Left ventricle myocardium inferior (tissue), 1 donor: ENCODE data around the gene CALHM5. TPM values are rescaled to one million over a fixed set of nuclear protein-coding genes. Genes with fewer than 3 reads are reported as not detected.
"Not testable (repeated sequence)": the region's sequence is repeated elsewhere in the genome, so short reads cannot be mapped to it uniquely, and the experiment has no call there.

Source experiments
- DNase-seq: peaks from one replicate; pipeline ENCODE4 v3.0.0-alpha.2; 2020
- H3K27ac ChIP-seq: fragments of 200-600 bp; replicated peaks from 2 replicates; pipeline ENCODE4 v1.8.0; 2021
- H3K27me3 ChIP-seq: fragments of 200-600 bp; 2 replicates; pipeline ENCODE4 v1.8.0; 2021; ENCODE audit warnings: low read depth
- H3K36me3 ChIP-seq: fragments of 200-600 bp; 2 replicates; pipeline ENCODE4 v1.8.0; 2021
- H3K4me1 ChIP-seq: fragments of 200-600 bp; 2 replicates; pipeline ENCODE4 v1.8.0; 2021
- H3K4me3 ChIP-seq: fragments of 200-600 bp; 2 replicates; pipeline ENCODE4 v1.8.0; 2021; ENCODE audit warnings: mild to moderate bottlenecking, moderate library complexity
- H3K9me3 ChIP-seq: fragments of 200-600 bp; replicated peaks from 2 replicates; pipeline ENCODE4 v1.8.0; 2021
- CTCF ChIP-seq: fragments of 200-600 bp; IDR thresholded peaks from 2 replicates; pipeline ENCODE4 v1.8.0; 2021; ENCODE audit warnings: antibody characterized with exemption, mild to moderate bottlenecking, borderline replicate concordance
- intact Hi-C: fragments of 100-400 bp; cut with micrococcal nuclease; formaldehyde crosslinking; loops from one replicate; pipeline ENCODE4 v1.11.0; 2022
- total RNA-seq: library from RNA; stranded (reverse); fragmentation: NEBNext Ultra II Directional; extraction: Animal tissue kit (Norgen Biotek cat#: 25700); gene quantifications from one replicate; pipeline ENCODE4 v1.2.1, GENCODE V29; 2021
- donor health status: DM: no; HTN: yes; CAD: no; lungs with severe emphysema.

Gene CALHM5
- total RNA-seq, 1 donor from 2014 or later, result 2.1 TPM

GRCh38 chr6:116492331-116493067, 18.9 kb upstream of the CALHM5 start:
- no peak for TF ChIP-seq CTCF
- H3K4me3 ChIP-seq, result no peak overlapping the region
- H3K4me1 ChIP-seq, result no peaks in the 10 kb centered on the region
- H3K27ac ChIP-seq, result no peak overlapping the region
- intact Hi-C loops, result no loop called here
- H3K9me3 ChIP-seq, result peaks cover 23% of the 10 kb centered on the region
- no peaks in the 10 kb centered on the region for H3K27me3 ChIP-seq
- H3K36me3 ChIP-seq, result no peaks in the 10 kb centered on the region
- no peak for DNase-seq

GRCh38 chr6:116495161-116495560, 16.3 kb upstream of the CALHM5 start:
- H3K4me3 ChIP-seq, H3K27ac ChIP-seq, H3K27me3 ChIP-seq, H3K36me3 ChIP-seq, H3K4me1 ChIP-seq, intact Hi-C loops, DNase-seq: not testable (repeated sequence)
- H3K9me3 ChIP-seq, result peaks cover 15% of the 10 kb centered on the region

GRCh38 chr6:116497113-116497676, 14.2 kb upstream of the CALHM5 start:
- no peak overlapping the region for H3K4me3 ChIP-seq
- peaks cover 1% of the 10 kb centered on the region for H3K9me3 ChIP-seq
- no peaks in the 10 kb centered on the region for H3K27me3 ChIP-seq
- no peaks in the 10 kb centered on the region for H3K4me1 ChIP-seq
- no peak for DNase-seq
- no peaks in the 10 kb centered on the region for H3K36me3 ChIP-seq
- no peak overlapping the region for H3K27ac ChIP-seq
- TF ChIP-seq CTCF, result no peak
- intact Hi-C loops, result no loop called here

GRCh38 chr6:116500969-116501433, 10.4 kb upstream of the CALHM5 start:
- intact Hi-C loops, result no loop called here

GRCh38 chr6:116507324-116507723, 4.1 kb upstream of the CALHM5 start:
- Histone ChIP-seq H3K27ac (no peak overlapping the region), H3K9me3 (peaks cover 21% of the 10 kb centered on the region), H3K4me1 (peaks cover 9% of the 10 kb centered on the region), H3K4me3 (no peak overlapping the region), H3K36me3 (no peaks in the 10 kb centered on the region), H3K27me3 (no peaks in the 10 kb centered on the region)
- no peak for DNase-seq
- no peak for TF ChIP-seq CTCF
- intact Hi-C loops, result no loop called here

More at GRCh38 chr6:116500969-116501433, 10.4 kb upstream of the CALHM5 start:
- H3K4me3 ChIP-seq, result no peak overlapping the region
- no peaks in the 10 kb centered on the region for H3K4me1 ChIP-seq
- no peak overlapping the region for H3K27ac ChIP-seq
- H3K9me3 ChIP-seq, result peaks cover 6% of the 10 kb centered on the region
- no peak for TF ChIP-seq CTCF
- DNase-seq, result no peak
- H3K36me3 ChIP-seq, result no peaks in the 10 kb centered on the region
- H3K27me3 ChIP-seq, result no peaks in the 10 kb centered on the region

- intact Hi-C loops, result no loop called here
- peaks cover 16% of the 10 kb centered on the region for H3K9me3 ChIP-seq
- TF ChIP-seq CTCF, result no peak
These were observed 2.9 kb upstream of the CALHM5 start for GRCh38 chr6:116508527-116508926.

More at GRCh38 chr6:116508527-116508926, 2.9 kb upstream of the CALHM5 start:
- Histone ChIP-seq H3K36me3 (no peaks in the 10 kb centered on the region), H3K4me1 (peaks cover 21% of the 10 kb centered on the region), H3K4me3 (no peak overlapping the region), H3K27ac (no peak overlapping the region), H3K27me3 (no peaks in the 10 kb centered on the region)
- no peak for DNase-seq
